GM12892 (cell line): ENCODE measurements around the gene TLK2.
"Not testable (repeated sequence)": the region's sequence is repeated elsewhere in the genome, so short reads cannot be mapped to it uniquely, and the experiment has no call there.

Experiments used
- DNase-seq: peaks from one replicate; pipeline ENCODE4 v3.0.0; 2011; ENCODE audit not compliant: insufficient read length
- FAIRE-seq: peaks from 2 replicates; lab custom pipeline; 2011; peaks lifted over from hg19 to GRCh38; lab: Jason Lieb, UNC
- POLR2A ChIP-seq: IDR thresholded peaks from 2 replicates; pipeline ENCODE4 v1.6.1; 2011; ENCODE audit warnings: low read depth, low read length, control low read depth
- POLR2AphosphoS5 ChIP-seq: IDR thresholded peaks from 2 replicates; pipeline ENCODE4 v1.6.1; 2011; ENCODE audit warnings: low read depth, low read length, control low read depth
- TAF1 ChIP-seq: IDR thresholded peaks from 2 replicates; pipeline ENCODE4 v1.6.1; 2011; ENCODE audit warnings: low read depth, mild to moderate bottlenecking, control low read depth, low read length, borderline replicate concordance

The TLK2 gene

GRCh38 chr17:62600805-62601204, 122.2 kb downstream of the TLK2 start:
- no peak for DNase-seq
- TF ChIP-seq POLR2AphosphoS5: no peak
- FAIRE-seq: no peak

- no peak for DNase-seq
- TF ChIP-seq POLR2AphosphoS5: no peak
- no peak for TF ChIP-seq POLR2A
- no peak for FAIRE-seq
These were observed 122.8 kb downstream of the TLK2 start for GRCh38 chr17:62601471-62601870.

GRCh38 chr17:62603783-62604182, 125.2 kb downstream of the TLK2 start:
- FAIRE-seq, DNase-seq: not testable (repeated sequence)

- DNase-seq: no peak
- TF ChIP-seq POLR2A (no peak), POLR2AphosphoS5 (no peak), TAF1 (no peak)
- no peak for FAIRE-seq
These were observed 127.0 kb downstream of the TLK2 start for GRCh38 chr17:62605588-62605987.

GRCh38 chr17:62611292-62611691, 132.7 kb downstream of the TLK2 start:
- DNase-seq: no peak
- peak; percentile 48 for FAIRE-seq
- TF ChIP-seq POLR2AphosphoS5: no peak
- no peak for TF ChIP-seq TAF1
- TF ChIP-seq POLR2A: no peak

- no peak for DNase-seq
- no peak for FAIRE-seq
- TF ChIP-seq POLR2A (no peak), POLR2AphosphoS5 (no peak), TAF1 (no peak)
These were observed 133.1 kb downstream of the TLK2 start for GRCh38 chr17:62611728-62612127.

GRCh38 chr17:62612289-62612688, 133.7 kb downstream of the TLK2 start:
- not testable (repeated sequence) for FAIRE-seq, DNase-seq

- DNase-seq, FAIRE-seq: not testable (repeated sequence)
These were observed 134.5 kb downstream of the TLK2 start for GRCh38 chr17:62613095-62613494.

GRCh38 chr17:62614142-62614541, 135.5 kb downstream of the TLK2 start:
- DNase-seq (no peak), FAIRE-seq (no peak)
- TF ChIP-seq TAF1 (no peak), POLR2A (no peak)

- no peak for DNase-seq
These were observed 136.9 kb downstream of the TLK2 start for GRCh38 chr17:62615503-62615902.

GRCh38 chr17:62616993-62617893, 138.6 kb downstream of the TLK2 start:
- no peak for FAIRE-seq
- no peak for TF ChIP-seq POLR2AphosphoS5
- no peak for TF ChIP-seq TAF1
- TF ChIP-seq POLR2A: no peak
- no peak for DNase-seq

More at GRCh38 chr17:62615503-62615902, 136.9 kb downstream of the TLK2 start:
- no peak for TF ChIP-seq TAF1
- no peak for TF ChIP-seq POLR2A
- TF ChIP-seq POLR2AphosphoS5: no peak
- no peak for FAIRE-seq

GRCh38 chr17:62617894-62618472, 139.4 kb downstream of the TLK2 start:
- no peak for TF ChIP-seq POLR2A
- no peak for TF ChIP-seq TAF1
- TF ChIP-seq POLR2AphosphoS5: no peak
- no peak for DNase-seq
- FAIRE-seq: no peak
